ENCODE data around the gene RSU1. TPM values are rescaled to one million over a fixed set of nuclear protein-coding genes. Genes with fewer than 3 reads are reported as not detected.
A peak's percentile ranks its signal among the peaks of the same experiment; 100 is the strongest.

Gene RSU1
- total RNA-seq, 1 experiment from 2014 or later, result 29.5 TPM

DNA sequence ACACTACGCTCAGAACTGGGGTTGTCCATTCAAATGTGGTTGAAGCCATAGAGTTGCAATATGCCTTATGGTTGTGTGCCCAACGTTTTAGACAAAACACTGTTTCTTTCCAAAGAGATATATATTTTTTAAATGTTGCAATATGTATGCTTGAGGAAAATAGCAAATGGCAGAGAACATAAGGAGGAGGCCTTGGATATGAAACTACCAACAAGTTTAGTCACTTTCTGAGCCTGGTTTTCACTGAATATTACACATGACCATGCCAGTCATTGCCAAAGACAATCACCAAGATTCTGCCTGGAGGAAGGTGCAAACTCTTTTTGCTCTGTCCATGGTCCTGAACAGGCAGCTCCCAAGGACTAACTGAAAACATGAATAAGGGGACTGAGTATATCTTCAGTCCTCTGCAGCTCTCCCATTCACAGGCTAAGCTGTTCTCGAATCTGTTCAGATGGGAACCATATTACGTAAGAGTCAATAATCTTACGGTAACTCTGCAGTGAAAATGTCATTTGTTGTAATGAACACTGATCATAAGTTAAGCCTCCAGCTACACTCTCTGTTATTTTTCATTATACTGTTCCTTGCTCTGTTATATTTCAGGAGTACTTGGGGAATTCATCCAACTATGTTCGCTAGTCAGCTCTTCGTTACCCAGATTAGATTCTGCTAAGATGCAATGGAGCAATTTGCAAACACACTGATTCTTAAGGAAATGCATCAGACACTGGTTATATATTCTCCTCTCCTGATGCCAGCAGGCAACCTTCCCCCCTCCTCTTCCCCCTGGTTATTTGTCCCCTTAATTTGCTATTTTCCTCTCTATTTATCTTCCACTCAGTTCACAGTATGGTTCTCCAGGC is 204.9 kb downstream of the RSU1 start:
- Histone ChIP-seq H3K27ac (ENCODE audit: low read depth, low read length) (no peak overlapping the region), H3K9ac (ENCODE audit: low read length) (no peak overlapping the region), H3K27me3 (ENCODE audit: insufficient read depth, low read length) (no peaks in the 10 kb centered on the region), H3K9me3 (ENCODE audit: control insufficient read depth in 1 of 2, insufficient read depth in 1 of 2, low read depth in 1 of 2, low read length in 2 of 2) (no peaks in the 10 kb centered on the region), H3K4me3 (replicated peaks in 1 of 2; ENCODE audit: low read depth in 1 of 2, low read length in 2 of 2) (no peak overlapping the region), H3K9me2 (ENCODE audit: insufficient read depth) (no peaks in the 10 kb centered on the region), H4K20me1 (ENCODE audit: insufficient read depth) (no peaks in the 10 kb centered on the region), H3K79me2 (ENCODE audit: insufficient read depth, low read length) (no peaks in the 10 kb centered on the region), H2AFZ (ENCODE audit: low read depth, low read length, poor library complexity, severe bottlenecking) (no peak overlapping the region), H3K4me1 (ENCODE audit: control insufficient read depth in 1 of 2, insufficient read depth in 2 of 2, low read length in 2 of 2) (no peaks in the 10 kb centered on the region), H3K36me3 (ENCODE audit: control insufficient read depth in 1 of 2, insufficient read depth in 2 of 2, low read length in 2 of 2) (no peaks in the 10 kb centered on the region), H3K4me2 (ENCODE audit: low read length) (no peak overlapping the region)
- ChIA-PET CTCF (no interaction called here), POLR2A (no interaction called here), RAD21 (ENCODE audit: low non-redundant PET in 1 of 2, low total read pairs in 2 of 2, uncharacterized antibody in 2 of 2, unreplicated experiment in 2 of 2) (no interaction called here)
- ATAC-seq, result no peak
- no peak for DNase-seq (ENCODE audit: low read depth, low spot score)
- no TSS peak for BruUV-seq (replicated peaks)
- TF ChIP-seq ZNF274 (IDR thresholded peaks at IDR 0.05; ENCODE audit: low read depth, low read length), result no peak
- TF ChIP-seq, protein P1, sequence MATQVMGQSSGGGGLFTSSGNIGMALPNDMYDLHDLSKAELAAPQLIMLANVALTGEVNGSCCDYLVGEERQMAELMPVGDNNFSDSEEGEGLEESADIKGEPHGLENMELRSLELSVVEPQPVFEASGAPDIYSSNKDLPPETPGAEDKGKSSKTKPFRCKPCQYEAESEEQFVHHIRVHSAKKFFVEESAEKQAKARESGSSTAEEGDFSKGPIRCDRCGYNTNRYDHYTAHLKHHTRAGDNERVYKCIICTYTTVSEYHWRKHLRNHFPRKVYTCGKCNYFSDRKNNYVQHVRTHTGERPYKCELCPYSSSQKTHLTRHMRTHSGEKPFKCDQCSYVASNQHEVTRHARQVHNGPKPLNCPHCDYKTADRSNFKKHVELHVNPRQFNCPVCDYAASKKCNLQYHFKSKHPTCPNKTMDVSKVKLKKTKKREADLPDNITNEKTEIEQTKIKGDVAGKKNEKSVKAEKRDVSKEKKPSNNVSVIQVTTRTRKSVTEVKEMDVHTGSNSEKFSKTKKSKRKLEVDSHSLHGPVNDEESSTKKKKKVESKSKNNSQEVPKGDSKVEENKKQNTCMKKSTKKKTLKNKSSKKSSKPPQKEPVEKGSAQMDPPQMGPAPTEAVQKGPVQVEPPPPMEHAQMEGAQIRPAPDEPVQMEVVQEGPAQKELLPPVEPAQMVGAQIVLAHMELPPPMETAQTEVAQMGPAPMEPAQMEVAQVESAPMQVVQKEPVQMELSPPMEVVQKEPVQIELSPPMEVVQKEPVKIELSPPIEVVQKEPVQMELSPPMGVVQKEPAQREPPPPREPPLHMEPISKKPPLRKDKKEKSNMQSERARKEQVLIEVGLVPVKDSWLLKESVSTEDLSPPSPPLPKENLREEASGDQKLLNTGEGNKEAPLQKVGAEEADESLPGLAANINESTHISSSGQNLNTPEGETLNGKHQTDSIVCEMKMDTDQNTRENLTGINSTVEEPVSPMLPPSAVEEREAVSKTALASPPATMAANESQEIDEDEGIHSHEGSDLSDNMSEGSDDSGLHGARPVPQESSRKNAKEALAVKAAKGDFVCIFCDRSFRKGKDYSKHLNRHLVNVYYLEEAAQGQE (IDR thresholded peaks at IDR 0.05; ENCODE audit: low read depth), result peak; percentile 88
- intact Hi-C loops (cut with micrococcal nuclease), result no loop called here

- intact Hi-C loops (cut with micrococcal nuclease), result no loop called here
- ChIA-PET RAD21 (ENCODE audit: low non-redundant PET in 1 of 2, low total read pairs in 2 of 2, uncharacterized antibody in 2 of 2, unreplicated experiment in 2 of 2) (no interaction called here), CTCF (no interaction called here), POLR2A (no interaction called here)
- Histone ChIP-seq H4K20me1 (ENCODE audit: insufficient read depth) (no peaks in the 10 kb centered on the region), H3K36me3 (ENCODE audit: control insufficient read depth in 1 of 2, insufficient read depth in 2 of 2, low read length in 2 of 2) (no peaks in the 10 kb centered on the region), H2AFZ (ENCODE audit: low read depth, low read length, poor library complexity, severe bottlenecking) (no peak overlapping the region), H3K4me2 (ENCODE audit: low read length) (no peak overlapping the region), H3K27me3 (ENCODE audit: insufficient read depth, low read length) (no peaks in the 10 kb centered on the region), H3K27ac (ENCODE audit: low read depth, low read length) (no peak overlapping the region), H3K9me3 (ENCODE audit: control insufficient read depth in 1 of 2, insufficient read depth in 1 of 2, low read depth in 1 of 2, low read length in 2 of 2) (no peaks in the 10 kb centered on the region), H3K9me2 (ENCODE audit: insufficient read depth) (no peaks in the 10 kb centered on the region), H3K9ac (ENCODE audit: low read length) (no peak overlapping the region), H3K4me1 (ENCODE audit: control insufficient read depth in 1 of 2, insufficient read depth in 2 of 2, low read length in 2 of 2) (no peaks in the 10 kb centered on the region), H3K79me2 (ENCODE audit: insufficient read depth, low read length) (no peaks in the 10 kb centered on the region), H3K4me3 (replicated peaks in 1 of 2; ENCODE audit: low read depth in 1 of 2, low read length in 2 of 2) (no peak overlapping the region)
- no peak for ATAC-seq
- BruUV-seq (replicated peaks), result no TSS peak
- DNase-seq (ENCODE audit: low read depth, low spot score), result no peak
- TF ChIP-seq CEBPB (IDR thresholded peaks at IDR 0.05; ENCODE audit: low read depth), result no peak
These were observed 206.2 kb downstream of the RSU1 start for GRCh38 chr10:16611037-16611436.
